Stimulated activated CD4-positive, alpha-beta T cell treated with anti-CD3 and anti-CD28 coated beads, Interleukin-1b, Interleukin-23, amount 100 ng/mL, for 1 hour (primary cell): Measurements from ENCODE around the gene SLC5A11.
"Not testable (repeated sequence)": the region's sequence is repeated elsewhere in the genome, so short reads cannot be mapped to it uniquely, and the experiment has no call there.

Experiments used
- DNase-seq, 2 donors: peaks; one replicate each; pipeline ENCODE4 v3.0.0-alpha.2; 2020; ENCODE audit warnings: low read depth in 2 of 2

SLC5A11 gene

DNA sequence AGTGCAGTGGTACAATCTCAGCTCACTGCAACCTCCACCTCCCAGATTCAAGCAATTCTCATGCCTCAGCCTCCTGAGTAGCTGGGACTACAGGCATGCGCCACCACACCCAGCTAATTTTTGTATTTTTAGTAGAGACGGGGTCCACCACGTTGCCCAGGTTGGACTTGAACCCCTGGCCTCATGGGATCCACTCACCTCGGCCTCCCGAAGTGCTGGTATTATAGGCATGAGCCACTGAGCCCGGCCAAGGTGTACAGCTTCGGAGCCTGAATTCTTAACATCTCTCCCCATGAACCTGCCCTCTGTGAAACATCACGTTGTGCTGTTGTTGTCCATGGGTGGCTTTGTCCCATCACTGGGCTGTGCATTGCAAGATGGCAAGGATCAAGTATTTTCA is 11.1 kb downstream of the SLC5A11 start:
- DNase-seq = not testable (repeated sequence)

- no peak for DNase-seq
These were observed 12.7 kb downstream of the SLC5A11 start for GRCh38 chr16:24858219-24859041.

DNA sequence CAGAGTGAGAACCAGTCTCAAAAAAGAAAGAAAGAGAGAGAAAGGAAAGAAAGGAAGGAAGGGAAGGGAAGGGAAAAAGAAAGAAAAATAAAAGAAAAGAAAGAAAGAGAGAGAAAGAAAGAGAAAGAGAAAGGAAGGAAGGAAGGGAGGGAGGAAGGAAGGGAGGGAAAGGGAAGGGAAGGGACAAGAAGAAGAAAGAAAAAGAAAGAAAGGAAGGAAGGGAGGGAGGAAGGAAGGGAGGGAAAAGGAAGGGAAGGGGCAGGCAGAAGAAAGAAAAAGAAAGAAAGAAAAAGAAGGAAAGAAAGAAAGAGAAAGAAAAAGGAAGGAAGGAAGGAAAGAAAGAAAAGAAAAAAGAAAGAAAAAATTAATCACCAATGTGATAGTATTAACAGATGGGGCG is 15.7 kb downstream of the SLC5A11 start:
- no peak for DNase-seq

DNA sequence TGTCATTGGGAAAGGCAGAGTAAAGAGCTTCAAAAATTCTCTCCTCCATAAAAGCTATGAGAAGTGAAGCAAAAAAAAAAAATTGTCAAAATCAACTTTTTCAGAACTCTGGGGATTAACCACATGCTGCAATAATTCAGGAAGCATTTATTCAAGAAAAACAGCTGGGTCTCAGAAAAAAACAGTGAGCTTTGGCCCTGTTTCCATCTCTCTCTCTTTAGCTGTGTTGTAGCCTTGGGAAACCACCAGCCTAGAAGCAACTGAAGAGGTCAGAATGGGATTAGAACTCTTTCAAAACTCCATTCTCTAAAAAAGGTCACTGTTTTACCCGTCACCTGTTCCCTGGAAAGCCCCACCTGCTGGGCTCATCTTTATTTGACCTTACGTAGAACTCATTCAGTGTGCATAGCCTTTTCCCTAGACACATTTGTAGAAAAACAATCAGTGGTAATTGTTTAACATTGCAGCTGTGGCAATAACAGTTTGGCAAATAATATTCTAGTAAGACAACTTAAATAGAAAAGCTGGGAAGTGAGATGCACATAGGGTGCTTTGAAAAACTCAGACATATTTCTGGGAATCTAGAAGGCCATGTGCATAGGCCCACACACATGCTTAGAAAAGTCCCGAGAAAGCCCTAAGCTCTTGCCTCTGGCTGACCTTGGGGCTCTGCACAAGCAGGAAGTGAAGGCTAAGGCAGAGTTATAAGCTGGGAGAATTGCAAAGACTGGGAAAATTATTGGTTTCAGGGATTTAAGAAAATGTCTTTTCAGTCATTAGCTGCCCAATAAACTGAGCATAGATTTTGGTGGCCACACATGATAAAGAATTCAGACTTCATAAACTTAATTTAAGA is 18.0 kb downstream of the SLC5A11 start:
- DNase-seq = no peak

- DNase-seq = no peak
These were observed 23.3 kb downstream of the SLC5A11 start for GRCh38 chr16:24869033-24869432.

DNA sequence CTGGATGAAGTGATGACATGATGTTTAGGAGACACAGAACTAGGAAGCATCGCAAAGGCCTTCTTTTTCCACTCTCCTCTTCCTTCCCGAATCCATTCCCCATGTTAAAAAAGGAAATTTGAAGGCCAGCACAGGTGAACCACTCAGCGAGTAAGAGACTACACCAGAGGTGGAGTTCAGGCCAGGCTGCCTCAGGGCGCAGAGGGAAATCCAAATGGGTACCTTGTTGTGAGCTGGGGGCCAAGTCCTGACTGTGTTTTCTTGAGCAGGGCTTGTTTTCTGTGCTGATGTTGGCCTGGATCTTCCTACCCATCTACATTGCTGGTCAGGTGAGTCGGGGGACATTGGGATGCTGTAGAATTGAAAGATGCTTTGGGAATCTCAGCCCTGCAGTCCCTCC is 26.1 kb downstream of the SLC5A11 start:
- DNase-seq = no peak

DNA sequence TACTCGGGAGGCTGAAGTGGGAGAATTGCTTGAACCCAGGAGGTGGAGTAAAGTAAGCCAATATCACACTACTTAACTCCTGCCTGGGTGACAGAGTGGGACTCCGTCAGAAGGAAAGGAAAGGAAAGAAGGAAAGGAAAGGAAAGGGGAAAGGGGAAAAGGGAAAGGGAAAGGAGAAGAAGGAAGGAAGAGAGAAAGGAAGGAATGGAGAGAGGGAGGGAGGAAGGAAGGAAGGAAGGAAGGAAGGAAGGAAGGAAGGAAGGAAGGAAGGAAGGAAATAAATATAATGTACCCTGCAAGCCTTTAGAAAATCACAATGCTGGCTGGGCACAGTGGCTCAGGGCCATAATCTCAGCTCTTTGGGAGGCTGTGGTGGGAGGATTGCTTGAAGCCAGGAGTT is 27.3 kb downstream of the SLC5A11 start:
- no peak for DNase-seq

GRCh38 chr16:24875466-24875865 is 29.7 kb downstream of the SLC5A11 start:
- DNase-seq = no peak

DNA sequence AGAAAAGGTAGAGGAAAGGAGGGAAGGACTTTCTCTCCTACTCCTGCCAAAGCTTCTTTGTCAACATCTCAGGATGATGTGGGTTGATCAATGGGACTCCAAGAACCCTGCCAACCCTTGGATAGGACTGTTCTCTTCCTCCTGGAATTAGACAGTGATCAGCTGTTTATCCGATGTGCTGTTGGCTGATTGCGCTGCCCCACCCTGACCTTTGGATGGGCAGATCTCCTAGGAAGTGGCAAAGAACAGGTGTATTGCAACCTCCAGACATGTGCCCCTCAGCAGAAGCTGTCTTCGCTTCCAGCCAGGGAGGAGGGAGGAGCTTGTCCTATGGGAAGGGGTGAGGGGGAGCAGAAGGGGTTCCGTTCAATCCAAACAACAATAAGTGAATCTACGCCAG is 30.5 kb downstream of the SLC5A11 start:
- no peak for DNase-seq

- DNase-seq = no peak
These were observed 33.9 kb downstream of the SLC5A11 start for GRCh38 chr16:24879684-24880083.

GRCh38 chr16:24883714-24884151 is 38.0 kb downstream of the SLC5A11 start:
- DNase-seq = no peak

DNA sequence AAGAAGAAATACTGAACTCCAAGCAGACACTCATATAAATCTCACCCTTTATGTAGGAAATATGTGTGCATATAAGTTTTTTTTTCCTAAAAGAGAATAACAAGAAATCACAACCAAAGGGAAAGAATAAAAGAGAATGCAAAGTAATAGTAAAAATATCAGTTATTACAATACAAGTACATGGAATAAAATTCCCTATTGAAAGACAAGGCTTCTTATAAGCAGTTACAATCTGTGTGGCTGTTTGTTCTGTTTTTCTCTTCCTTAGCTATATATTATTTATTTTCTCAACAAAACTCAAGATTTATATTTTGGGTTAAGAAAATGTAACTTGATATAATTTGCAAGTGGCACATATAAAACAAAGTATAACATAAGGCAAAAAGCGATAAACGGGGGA is 41.7 kb downstream of the SLC5A11 start:
- DNase-seq = no peak

- DNase-seq = no peak
These were observed 45.0 kb downstream of the SLC5A11 start for GRCh38 chr16:24890746-24891145.

DNA sequence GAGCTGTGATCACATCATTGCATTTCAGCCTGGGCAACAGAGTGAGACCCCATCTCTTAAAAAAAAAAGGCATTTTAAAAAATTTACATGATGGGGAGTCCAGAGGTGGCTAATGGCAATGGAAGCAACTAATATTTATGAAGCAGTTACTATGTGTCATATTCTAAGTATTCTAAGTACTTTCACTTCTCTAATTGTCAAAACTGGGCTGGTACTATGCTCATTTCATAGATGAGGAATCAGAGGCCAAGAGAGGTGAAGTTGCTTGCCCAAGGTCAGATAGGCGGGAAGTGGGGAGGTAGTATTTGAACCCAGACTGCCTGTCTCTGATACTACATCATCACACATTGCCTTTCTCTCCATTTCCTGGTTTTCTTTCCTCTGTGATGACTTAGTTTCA is 50.7 kb downstream of the SLC5A11 start:
- no peak for DNase-seq

GRCh38 chr16:24897522-24897921 is 51.8 kb downstream of the SLC5A11 start:
- not testable (repeated sequence) for DNase-seq

- DNase-seq = no peak
These were observed 54.5 kb downstream of the SLC5A11 start for GRCh38 chr16:24900230-24900629.

DNA sequence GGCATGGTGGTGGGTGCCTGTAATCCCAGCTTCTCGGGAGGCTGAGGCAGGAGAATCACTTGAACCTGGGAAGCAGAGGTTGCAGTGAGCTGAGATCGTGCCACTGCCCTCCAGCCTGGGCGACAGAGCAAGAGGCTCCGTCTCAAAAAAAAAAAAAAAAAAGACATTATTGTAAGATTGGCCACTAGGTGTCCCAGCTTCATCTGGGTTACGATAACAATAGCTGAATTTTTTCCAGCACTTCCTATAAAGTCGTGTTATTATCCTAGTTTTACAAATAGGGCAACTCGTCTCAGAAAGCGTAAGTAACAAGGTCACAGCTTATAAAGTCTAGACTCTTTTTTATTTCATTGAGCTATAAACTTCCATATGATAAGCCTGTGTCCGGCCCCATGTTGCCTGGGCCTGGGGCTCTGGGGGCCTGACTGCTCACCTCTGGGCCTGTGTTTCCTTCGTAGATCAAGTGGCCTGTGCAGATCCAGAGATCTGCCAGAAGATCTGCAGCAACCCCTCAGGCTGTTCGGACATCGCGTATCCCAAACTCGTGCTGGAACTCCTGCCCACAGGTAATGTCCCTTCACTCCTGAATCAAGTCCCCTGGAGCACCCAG is 60.5 kb downstream of the SLC5A11 start:
- DNase-seq = no peak

DNA sequence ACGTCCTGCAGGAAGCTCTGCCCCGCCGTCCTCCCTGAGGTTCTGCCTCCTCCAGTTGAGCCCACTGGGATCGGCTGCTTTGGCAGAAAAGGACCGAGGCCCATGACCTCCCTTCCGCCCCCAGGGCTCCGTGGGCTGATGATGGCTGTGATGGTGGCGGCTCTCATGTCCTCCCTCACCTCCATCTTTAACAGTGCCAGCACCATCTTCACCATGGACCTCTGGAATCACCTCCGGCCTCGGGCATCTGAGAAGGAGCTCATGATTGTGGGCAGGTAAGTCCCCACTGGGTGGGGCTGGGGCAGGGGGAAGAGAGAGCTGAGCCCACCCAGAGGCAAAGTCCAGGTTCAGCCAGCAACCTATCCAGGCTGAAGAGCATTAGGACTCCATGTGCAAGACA is 61.1 kb downstream of the SLC5A11 start:
- no peak for DNase-seq

- DNase-seq = no peak
These were observed 63.0 kb downstream of the SLC5A11 start for GRCh38 chr16:24908716-24909115.

GRCh38 chr16:24909856-24910255 is 64.1 kb downstream of the SLC5A11 start:
- no peak for DNase-seq

GRCh38 chr16:24915019-24915418 is 69.3 kb downstream of the SLC5A11 start:
- DNase-seq = no peak

DNA sequence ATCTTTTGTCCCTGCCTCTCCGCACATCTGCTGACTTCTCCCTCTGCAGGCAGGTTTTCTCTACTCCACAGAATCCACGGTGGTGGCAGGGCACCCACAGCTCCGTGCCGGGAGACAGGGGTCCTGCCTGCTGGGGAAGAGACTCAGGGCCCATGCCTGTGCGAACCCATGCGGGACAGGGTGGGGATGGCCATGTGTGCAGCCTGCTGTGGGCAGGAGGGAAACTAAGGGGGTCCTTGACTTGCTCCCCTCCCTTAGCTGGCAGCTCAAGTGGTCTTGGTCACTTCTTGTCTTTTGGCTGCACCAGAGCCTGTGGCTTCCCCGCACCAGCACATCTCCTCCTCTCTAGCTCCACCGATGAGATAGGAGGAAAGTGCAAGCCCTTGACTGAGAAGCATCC is 69.8 kb downstream of the SLC5A11 start:
- DNase-seq = no peak

DNA sequence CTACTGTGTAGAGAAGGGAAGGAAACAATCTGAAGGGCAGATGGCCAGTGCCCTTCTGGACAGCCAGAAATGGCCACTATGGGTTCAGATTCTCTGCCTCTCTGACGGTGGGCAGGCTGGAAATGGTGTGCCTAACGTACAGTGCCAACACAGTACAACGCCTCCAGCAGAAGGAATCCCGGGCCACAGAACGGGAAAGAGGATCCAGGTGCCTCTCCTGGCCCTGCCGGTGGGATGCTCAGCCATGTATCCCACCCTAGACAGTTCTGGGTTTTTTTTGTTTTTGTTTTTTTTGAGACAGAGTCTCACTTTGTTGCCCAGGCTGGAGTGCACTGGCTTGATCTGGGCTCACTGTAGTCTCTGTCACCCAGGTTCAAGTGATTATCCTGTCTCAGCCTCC is 71.5 kb downstream of the SLC5A11 start:
- DNase-seq = no peak
